ENCODE data around the gene BEND6. TPM values are rescaled to one million over a fixed set of nuclear protein-coding genes. Genes with fewer than 3 reads are reported as not detected.

BEND6 gene
- total RNA-seq, 1 experiment from 2014 or later = not detected

DNA sequence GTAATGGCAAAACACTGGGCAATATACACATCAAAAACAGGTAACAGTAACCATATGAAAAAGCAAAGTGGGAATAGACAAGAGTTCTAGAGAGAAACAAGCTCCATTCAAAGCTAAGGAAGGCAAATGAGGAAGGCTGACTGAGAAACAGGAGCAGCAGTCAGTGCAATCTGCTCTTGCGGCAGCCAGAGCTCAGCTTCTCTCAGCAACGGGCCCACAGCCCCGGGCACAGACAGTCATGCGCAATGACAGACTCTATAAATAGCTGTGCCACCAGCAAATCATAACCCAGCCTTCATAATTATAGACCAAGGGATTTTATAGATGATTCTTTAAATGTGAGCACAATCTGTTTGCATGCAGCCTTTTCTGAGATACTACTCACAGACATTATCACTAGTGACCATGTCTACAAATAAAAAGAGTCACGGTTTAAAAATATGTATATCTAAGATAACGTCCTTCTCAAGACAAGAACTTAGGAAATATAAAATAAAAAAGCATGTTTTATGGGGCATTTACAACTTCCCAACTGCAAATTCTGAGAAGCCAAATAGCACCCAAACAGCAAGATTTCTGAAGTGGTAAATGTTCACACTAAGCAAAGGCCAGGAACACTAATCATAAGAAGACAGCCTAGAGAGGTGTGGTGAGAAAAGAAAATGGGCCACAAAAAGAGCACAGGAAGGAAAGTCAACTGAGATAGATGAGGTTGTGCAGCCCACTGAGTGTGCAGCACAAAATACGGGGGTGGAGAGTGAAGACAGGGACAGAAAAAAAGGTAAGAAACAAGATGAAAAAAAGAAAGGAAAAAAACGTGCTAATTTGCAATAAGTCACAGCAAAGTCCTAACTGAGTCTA, 39.9 kb upstream of the BEND6 start:
- Histone ChIP-seq H3K9me3 (no peaks in the 10 kb centered on the region), H3K36me3 (ENCODE audit: control insufficient read depth, insufficient read depth, low read length) (no peaks in the 10 kb centered on the region), H3K4me1 (no peaks in the 10 kb centered on the region), H3K4me3 (ENCODE audit: low read depth, low read length) (no peak overlapping the region), H3K27me3 (replicated peaks; ENCODE audit: control insufficient read depth, insufficient read depth, low read length) (no peaks in the 10 kb centered on the region)
- Mint-ChIP-seq H3K27ac (ENCODE audit: unreplicated experiment) (no peak overlapping the region), H3K36me3 (ENCODE audit: insufficient read depth, unreplicated experiment) (no peaks in the 10 kb centered on the region), H3K9me3 (ENCODE audit: unreplicated experiment) (no peaks in the 10 kb centered on the region), H3K4me1 (ENCODE audit: low read depth, unreplicated experiment) (no peaks in the 10 kb centered on the region), H3K27me3 (ENCODE audit: insufficient read depth, unreplicated experiment) (no peaks in the 10 kb centered on the region), H3K4me3 (ENCODE audit: unreplicated experiment) (no peak overlapping the region)
- ChIA-PET POLR2A (no interaction called here), CTCF (interaction anchor here (0.6 kb wide), 1 partner anchor 13 kb away, joined by 3 read pairs; no protein-coding TSS in a partner anchor)
- intact Hi-C loops (cut with micrococcal nuclease; ENCODE audit: unreplicated experiment) = no loop called here
- DNase-seq = no peak
- no TSS peak for BruUV-seq (replicated peaks)
- no peak for TF ChIP-seq CTCF (IDR thresholded peaks at IDR 0.05; ENCODE audit: insufficient read depth in 1 of 2, low read depth in 1 of 2, low read length in 1 of 2, severe bottlenecking in 1 of 2, unreplicated experiment in 1 of 2)

DNA sequence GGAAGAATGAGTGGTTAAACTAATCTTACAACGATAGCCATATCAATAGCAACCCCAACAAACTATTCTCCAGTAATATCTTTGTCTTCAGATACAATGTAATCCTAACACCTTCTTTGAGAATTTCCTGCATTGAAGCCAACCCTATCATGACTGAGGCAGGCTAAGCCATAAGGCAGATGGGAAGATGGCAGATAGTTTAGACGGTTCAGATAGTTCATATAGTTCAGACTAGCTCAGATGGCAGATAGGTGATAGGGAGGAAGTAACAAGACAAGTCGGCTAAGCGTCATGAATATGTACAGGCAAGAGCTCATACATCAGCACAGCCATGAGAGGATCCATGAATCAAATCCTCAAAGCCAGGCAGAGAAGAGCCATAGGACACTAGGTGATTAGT, 39.1 kb upstream of the BEND6 start:
- Mint-ChIP-seq H3K36me3 (ENCODE audit: insufficient read depth, unreplicated experiment) (no peaks in the 10 kb centered on the region), H3K4me1 (ENCODE audit: low read depth, unreplicated experiment) (no peaks in the 10 kb centered on the region), H3K9me3 (ENCODE audit: unreplicated experiment) (no peaks in the 10 kb centered on the region), H3K27me3 (ENCODE audit: insufficient read depth, unreplicated experiment) (no peaks in the 10 kb centered on the region), H3K4me3 (ENCODE audit: unreplicated experiment) (no peak overlapping the region), H3K27ac (ENCODE audit: unreplicated experiment) (no peak overlapping the region)
- ChIA-PET POLR2A (no interaction called here), CTCF (no interaction called here)
- Histone ChIP-seq H3K9me3 (no peaks in the 10 kb centered on the region), H3K4me3 (ENCODE audit: low read depth, low read length) (no peak overlapping the region), H3K27me3 (replicated peaks; ENCODE audit: control insufficient read depth, insufficient read depth, low read length) (no peaks in the 10 kb centered on the region), H3K4me1 (no peaks in the 10 kb centered on the region), H3K36me3 (ENCODE audit: control insufficient read depth, insufficient read depth, low read length) (no peaks in the 10 kb centered on the region)
- BruUV-seq (replicated peaks) = no TSS peak
- intact Hi-C loops (cut with micrococcal nuclease; ENCODE audit: unreplicated experiment) = no loop called here
- no peak for DNase-seq
- no peak for TF ChIP-seq CTCF (IDR thresholded peaks at IDR 0.05; ENCODE audit: insufficient read depth in 1 of 2, low read depth in 1 of 2, low read length in 1 of 2, severe bottlenecking in 1 of 2, unreplicated experiment in 1 of 2)

- no peaks in the 10 kb centered on the region for H3K27me3 ChIP-seq (replicated peaks; ENCODE audit: control insufficient read depth, insufficient read depth, low read length)
- H3K4me1 ChIP-seq = no peaks in the 10 kb centered on the region
- BruUV-seq (replicated peaks) = no TSS peak
- H3K27ac Mint-ChIP-seq (ENCODE audit: unreplicated experiment) = no peak overlapping the region
- intact Hi-C loops (cut with micrococcal nuclease; ENCODE audit: unreplicated experiment) = no loop called here
- no peak overlapping the region for H3K4me3 Mint-ChIP-seq (ENCODE audit: unreplicated experiment)
- no peak for TF ChIP-seq CTCF (IDR thresholded peaks at IDR 0.05; ENCODE audit: insufficient read depth in 1 of 2, low read depth in 1 of 2, low read length in 1 of 2, severe bottlenecking in 1 of 2, unreplicated experiment in 1 of 2)
- H3K9me3 ChIP-seq = no peaks in the 10 kb centered on the region
- POLR2A ChIA-PET = interaction anchor here (0.5 kb wide), 1 partner anchor 173 kb away, joined by 3 read pairs; no protein-coding TSS in a partner anchor
- H3K4me3 ChIP-seq (ENCODE audit: low read depth, low read length) = no peak overlapping the region
- no peaks in the 10 kb centered on the region for H3K36me3 ChIP-seq (ENCODE audit: control insufficient read depth, insufficient read depth, low read length)
- no peaks in the 10 kb centered on the region for H3K9me3 Mint-ChIP-seq (ENCODE audit: unreplicated experiment)
- CTCF ChIA-PET = no interaction called here
- no peaks in the 10 kb centered on the region for H3K4me1 Mint-ChIP-seq (ENCODE audit: low read depth, unreplicated experiment)
- no peak for DNase-seq
- H3K36me3 Mint-ChIP-seq (ENCODE audit: insufficient read depth, unreplicated experiment) = no peaks in the 10 kb centered on the region
- H3K27me3 Mint-ChIP-seq (ENCODE audit: insufficient read depth, unreplicated experiment) = no peaks in the 10 kb centered on the region
Observed at GRCh38 chr6:56916849-56917551, 37.9 kb upstream of the BEND6 start.

Data from Caco-2 (cell line).